GM20000 (cell line): Measurements from ENCODE around the gene DMD.

Experiments used
- DNase-seq: peaks from one replicate; pipeline ENCODE4 v3.0.0; 2012; ENCODE audit warnings: low spot score
- TF ChIP-seq, protein P1 (sequence below): IDR thresholded peaks from 2 replicates; pipeline ENCODE4 v1.5.1; 2012; ENCODE audit warnings: mild to moderate bottlenecking, control low read depth; ENCODE audit errors: extremely low read depth, missing control alignments

Gene DMD

DNA sequence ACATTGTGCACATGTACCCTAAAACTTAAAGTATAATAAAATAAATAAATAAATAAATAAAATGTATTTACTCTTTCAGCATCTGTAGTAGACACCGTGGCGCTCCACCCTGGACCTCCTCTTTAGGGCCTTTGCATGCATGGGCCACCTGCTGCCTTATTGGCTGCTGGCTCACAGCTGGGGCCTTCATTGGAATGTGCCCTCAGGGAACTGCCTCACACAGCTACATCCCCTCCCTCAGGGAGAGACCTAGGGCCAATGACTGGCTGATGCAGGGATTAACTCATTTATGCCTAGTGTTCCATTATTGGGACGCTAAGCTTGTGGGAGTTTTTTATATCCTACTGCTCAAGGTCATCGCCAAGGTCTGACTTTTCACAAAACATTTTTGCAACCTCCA is 1836.6 kb downstream of the DMD start:
- TF ChIP-seq, protein P1, sequence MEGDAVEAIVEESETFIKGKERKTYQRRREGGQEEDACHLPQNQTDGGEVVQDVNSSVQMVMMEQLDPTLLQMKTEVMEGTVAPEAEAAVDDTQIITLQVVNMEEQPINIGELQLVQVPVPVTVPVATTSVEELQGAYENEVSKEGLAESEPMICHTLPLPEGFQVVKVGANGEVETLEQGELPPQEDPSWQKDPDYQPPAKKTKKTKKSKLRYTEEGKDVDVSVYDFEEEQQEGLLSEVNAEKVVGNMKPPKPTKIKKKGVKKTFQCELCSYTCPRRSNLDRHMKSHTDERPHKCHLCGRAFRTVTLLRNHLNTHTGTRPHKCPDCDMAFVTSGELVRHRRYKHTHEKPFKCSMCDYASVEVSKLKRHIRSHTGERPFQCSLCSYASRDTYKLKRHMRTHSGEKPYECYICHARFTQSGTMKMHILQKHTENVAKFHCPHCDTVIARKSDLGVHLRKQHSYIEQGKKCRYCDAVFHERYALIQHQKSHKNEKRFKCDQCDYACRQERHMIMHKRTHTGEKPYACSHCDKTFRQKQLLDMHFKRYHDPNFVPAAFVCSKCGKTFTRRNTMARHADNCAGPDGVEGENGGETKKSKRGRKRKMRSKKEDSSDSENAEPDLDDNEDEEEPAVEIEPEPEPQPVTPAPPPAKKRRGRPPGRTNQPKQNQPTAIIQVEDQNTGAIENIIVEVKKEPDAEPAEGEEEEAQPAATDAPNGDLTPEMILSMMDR = no peak

DNA sequence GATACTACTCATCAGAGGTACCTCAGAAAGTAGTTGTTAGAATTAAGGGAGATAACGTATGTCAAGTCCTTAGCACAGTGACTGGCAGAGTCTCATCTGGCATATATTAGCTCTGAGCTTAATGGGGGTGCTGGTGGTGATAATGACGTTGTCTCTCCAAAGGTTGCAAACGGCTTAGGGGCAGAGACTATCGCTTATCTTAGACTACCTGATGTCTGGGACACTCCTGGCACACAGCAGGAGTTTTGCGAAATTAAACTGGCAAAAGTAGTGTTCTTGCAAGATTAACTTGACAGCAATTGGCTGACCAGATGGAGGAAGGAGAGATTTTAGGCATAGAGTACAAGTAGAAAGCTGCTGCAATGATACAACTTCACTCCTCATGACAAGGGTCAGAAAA is 1839.4 kb downstream of the DMD start:
- DNase-seq = no peak
- TF ChIP-seq, protein P1 = no peak

More for the DNA sequence above, 1836.6 kb downstream of the DMD start:
- DNase-seq = no peak

DNA sequence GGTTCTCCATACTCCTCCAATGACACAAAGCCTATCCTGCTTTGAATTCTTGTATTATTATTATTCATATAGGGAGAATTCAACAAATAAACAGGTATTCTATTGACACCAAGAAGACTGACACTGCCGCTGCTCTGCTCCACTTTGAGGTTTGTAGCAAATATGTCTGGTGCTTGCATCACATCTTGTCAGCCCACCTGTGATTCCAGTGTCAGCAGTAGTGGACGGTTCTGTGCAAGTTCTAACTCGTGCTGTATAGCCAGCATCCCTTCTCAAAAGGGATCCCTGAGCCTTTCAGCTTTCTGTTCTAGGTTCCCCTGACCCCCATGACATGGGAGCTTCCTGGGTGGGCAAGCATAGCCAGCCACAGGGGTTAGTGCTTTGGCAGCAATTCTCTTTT is 1843.5 kb downstream of the DMD start:
- no peak for DNase-seq
- TF ChIP-seq, protein P1 = no peak

DNA sequence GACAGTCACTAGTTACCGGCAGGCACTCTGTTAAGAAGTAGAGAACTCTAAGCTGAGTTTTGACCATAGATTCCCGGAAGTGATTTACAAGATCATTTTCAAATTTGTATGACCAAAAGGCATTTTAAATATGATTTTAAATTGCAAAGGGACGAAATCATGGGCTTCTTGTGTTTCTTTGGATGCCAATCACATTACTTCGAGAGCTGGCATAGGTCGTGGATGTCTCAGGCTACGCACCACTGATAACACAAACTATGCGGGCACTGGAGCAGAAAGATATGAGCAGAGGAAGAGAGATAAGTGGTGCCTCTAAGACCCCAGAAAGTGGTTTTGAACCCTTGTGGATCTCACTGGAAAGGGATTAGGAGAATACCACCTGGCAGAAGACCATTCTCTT is 1845.3 kb downstream of the DMD start:
- TF ChIP-seq, protein P1 = no peak
- no peak for DNase-seq

DNA sequence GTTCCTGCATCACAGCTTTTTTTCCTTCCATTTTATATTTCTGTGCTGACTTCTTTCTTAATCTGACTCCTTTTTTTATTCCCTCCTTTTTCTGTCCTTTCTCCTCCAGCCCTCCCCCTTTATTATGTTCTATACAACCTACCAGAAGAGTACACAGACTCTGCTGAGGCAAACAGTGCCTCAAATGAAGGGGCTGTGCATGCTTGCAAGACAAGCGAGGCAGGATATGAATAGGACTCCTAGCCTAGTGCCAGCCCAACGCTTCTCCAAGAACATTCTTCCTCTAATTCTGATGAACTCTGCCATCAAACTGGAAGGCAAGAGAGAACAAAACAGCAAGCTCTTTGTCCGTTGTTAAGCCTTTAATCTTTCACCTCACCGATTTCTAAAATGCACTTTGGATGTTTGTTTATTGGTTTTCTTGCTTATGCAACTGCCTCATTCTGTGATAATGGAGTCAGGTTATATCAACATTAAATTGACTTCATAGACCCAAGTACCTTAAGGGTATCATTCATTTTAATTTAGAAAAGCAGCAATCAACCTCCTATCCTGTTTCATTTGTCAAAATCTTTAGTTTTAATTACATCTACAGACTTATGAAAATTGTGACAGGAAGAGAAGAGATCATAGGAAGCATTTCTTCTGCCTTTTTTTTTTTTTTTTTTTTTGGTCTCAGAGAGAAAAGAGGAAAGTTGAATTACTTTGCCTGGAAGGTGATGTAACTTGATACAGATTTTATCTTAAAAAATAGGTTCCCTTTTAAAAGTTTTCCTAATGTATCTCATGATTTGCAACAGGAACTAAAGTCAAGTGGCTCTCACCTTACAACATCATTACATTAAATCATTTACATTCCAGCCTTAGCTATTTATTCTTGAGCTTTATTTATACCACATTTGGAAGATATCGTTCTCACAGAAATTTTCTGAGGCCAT is 1854.8 kb downstream of the DMD start:
- TF ChIP-seq, protein P1 = no peak
- no peak for DNase-seq

DNA sequence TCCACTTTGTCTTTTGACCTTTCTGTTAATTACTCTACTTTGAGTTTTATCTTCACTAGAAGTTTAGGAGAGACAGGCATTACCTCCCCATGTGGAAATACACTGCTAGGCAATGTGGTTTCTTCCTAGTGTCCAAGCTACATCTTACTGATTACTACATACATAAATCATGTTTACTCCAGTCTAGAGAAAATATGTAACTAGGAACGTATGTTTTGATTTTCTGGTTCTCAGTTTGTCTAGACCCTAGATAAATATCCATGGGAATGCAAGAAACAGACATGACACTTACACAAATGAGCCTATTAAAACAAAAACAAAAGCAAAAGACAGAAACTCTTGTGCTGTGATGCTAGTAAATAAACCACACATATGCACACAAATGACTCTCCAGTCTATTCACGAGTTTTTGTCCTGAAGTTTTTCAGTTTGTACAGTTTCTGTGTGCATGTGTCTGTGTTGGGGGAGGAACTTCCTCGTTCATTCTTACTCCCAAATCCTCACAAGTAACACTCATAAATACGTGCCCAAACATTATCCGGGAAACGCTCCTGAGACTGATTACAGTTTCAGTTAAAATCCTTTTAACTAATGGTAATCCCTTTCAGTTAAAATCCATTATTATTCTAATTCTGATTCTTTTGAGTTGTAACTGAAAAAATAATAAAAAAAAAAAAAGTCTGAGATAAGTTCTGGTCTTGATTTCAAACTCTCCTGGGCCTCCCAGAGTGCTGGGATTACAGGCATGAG is 1856.0 kb downstream of the DMD start:
- no peak for DNase-seq
- TF ChIP-seq, protein P1 = no peak

DNA sequence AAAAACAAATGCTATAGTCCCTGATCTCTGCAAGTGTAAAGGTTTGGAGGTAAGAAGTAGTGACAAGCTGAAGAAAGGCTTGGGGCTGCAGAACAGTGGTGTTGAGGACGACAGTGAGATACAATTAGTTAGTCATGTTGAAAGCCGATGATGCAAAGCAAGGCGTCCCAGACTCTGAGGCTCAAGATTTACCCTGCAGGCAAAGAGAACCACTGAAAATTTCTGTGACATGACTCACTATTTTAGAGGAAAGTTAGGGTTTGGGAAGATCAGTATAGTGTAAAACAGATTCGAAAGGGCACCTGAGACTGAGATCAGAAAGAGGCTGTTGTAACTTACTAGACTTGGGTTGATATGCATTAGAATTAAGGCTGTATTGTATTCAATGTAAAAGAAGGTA is 1858.3 kb downstream of the DMD start:
- TF ChIP-seq, protein P1 = no peak
- no peak for DNase-seq
